Hepatocyte (in vitro differentiated cells): ENCODE data around the gene IL27RA. TPM values are rescaled to one million over a fixed set of nuclear protein-coding genes. Genes with fewer than 3 reads are reported as not detected.
"Not testable (repeated sequence)": the region's sequence is repeated elsewhere in the genome, so short reads cannot be mapped to it uniquely, and the experiment has no call there.

Experiments
- DNase-seq: peaks from one replicate; pipeline ENCODE4 v3.0.0-alpha.2; 2016; ENCODE audit warnings: low spot score
- H2AFZ ChIP-seq: fragments of 200-600 bp; sonication (generic); 2 replicates; pipeline ENCODE4 v1.6.0; 2016; ENCODE audit warnings: antibody characterized with exemption, mild to moderate bottlenecking
- H3K27ac ChIP-seq: fragments of 200-600 bp; sonication (generic); 2 replicates; pipeline ENCODE4 v1.5.1; 2016; ENCODE audit warnings: mild to moderate bottlenecking
- H3K27me3 ChIP-seq: fragments of 200-600 bp; sonication (generic); 2 replicates; pipeline ENCODE4 v1.6.1; 2016
- H3K36me3 ChIP-seq: fragments of 200-600 bp; sonication (generic); replicated peaks from 2 replicates; pipeline ENCODE4 v1.5.1; 2016; ENCODE audit warnings: low read depth; ENCODE audit not compliant: insufficient read depth
- H3K4me1 ChIP-seq: fragments of 200-600 bp; sonication (generic); 2 replicates; pipeline ENCODE4 v1.5.1; 2016; ENCODE audit warnings: mild to moderate bottlenecking, moderate library complexity; ENCODE audit not compliant: insufficient read depth
- H3K4me2 ChIP-seq: fragments of 200-600 bp; sonication (generic); 2 replicates; pipeline ENCODE4 v1.6.0; 2016
- H3K4me3 ChIP-seq: fragments of 200-600 bp; sonication (generic); 2 replicates; pipeline ENCODE4 v1.5.1; 2016; ENCODE audit warnings: mild to moderate bottlenecking
- H3K79me2 ChIP-seq: fragments of 200-600 bp; sonication (generic); 2 replicates; pipeline ENCODE4 v1.6.0; 2017; ENCODE audit warnings: mild to moderate bottlenecking
- H3K9me2 ChIP-seq: fragments of 200-600 bp; sonication (generic); replicated peaks from 2 replicates; pipeline ENCODE4 v1.6.0; 2017; ENCODE audit warnings: mild to moderate bottlenecking; ENCODE audit not compliant: insufficient read depth
- H3K9me3 ChIP-seq: fragments of 200-600 bp; sonication (generic); 2 replicates; pipeline ENCODE4 v1.5.1; 2016; ENCODE audit warnings: low read depth, mild to moderate bottlenecking
- H4K20me1 ChIP-seq: fragments of 200-600 bp; sonication (generic); 2 replicates; pipeline ENCODE4 v1.6.0; 2016; ENCODE audit warnings: mild to moderate bottlenecking; ENCODE audit not compliant: insufficient read depth, poor library complexity, severe bottlenecking
- CTCF ChIP-seq: fragments of 200-600 bp; sonication (generic); IDR thresholded peaks from 2 replicates; pipeline ENCODE4 v1.5.1; 2016; ENCODE audit warnings: antibody characterized with exemption, mild to moderate bottlenecking; ENCODE audit not compliant: poor library complexity
- EZH2 ChIP-seq: fragments of 200-600 bp; sonication (generic); IDR thresholded peaks from 2 replicates; pipeline ENCODE4 v1.6.1; 2016; ENCODE audit warnings: antibody characterized with exemption, mild to moderate bottlenecking, borderline replicate concordance
- EZH2phosphoT487 ChIP-seq: fragments of 200-600 bp; sonication (generic); IDR thresholded peaks from one replicate; pipeline ENCODE4 v1.6.1; 2018; ENCODE audit warnings: antibody characterized with exemption, mild to moderate bottlenecking, low read depth, moderate library complexity; ENCODE audit not compliant: unreplicated experiment, severe bottlenecking
- WGBS: methylation state at CpG from one replicate; pipeline ENCODE4 v1.1.6; 2016; ENCODE audit warnings: low lambda C conversion rate; ENCODE audit errors: missing lambda C conversion rate; 5-methylcytosine and 5-hydroxymethylcytosine counted together
- polyA plus RNA-seq: library from polyadenylated mRNA; unstranded; fragments of >200 nt; fragmentation: Nextera tagmentation; extraction: Ambion mirVana; gene quantifications from 2 replicates; pipeline ENCODE4 v1.2.1, GENCODE V29; 2016
- total RNA-seq: library from RNA; depleted of rRNA; stranded (reverse); fragments of >200 nt; gene quantifications from 2 replicates; pipeline ENCODE4 v1.2.3, GENCODE V29; 2014

IL27RA gene
- total and polyA plus RNA-seq, 2 experiments from 2014 or later = 1.9 to 2.3 TPM

- no peaks in the 10 kb centered on the region for H3K9me3 ChIP-seq
- H3K4me1 ChIP-seq = no peaks in the 10 kb centered on the region
- TF ChIP-seq CTCF (no peak), EZH2 (no peak), EZH2phosphoT487 (no peak)
- H3K9me2 ChIP-seq = no peaks in the 10 kb centered on the region
- H3K36me3 ChIP-seq = no peaks in the 10 kb centered on the region
- no peaks in the 10 kb centered on the region for H4K20me1 ChIP-seq
- no peaks in the 10 kb centered on the region for H3K79me2 ChIP-seq
- no peak for DNase-seq
- no peaks in the 10 kb centered on the region for H3K27me3 ChIP-seq
- H3K4me2 ChIP-seq = no peak overlapping the region
- no peak overlapping the region for H3K4me3 ChIP-seq
- no peak overlapping the region for H3K27ac ChIP-seq
- 93% methylated on average over 7 of the region's 7 CpGs for WGBS
- no peak overlapping the region for H2AFZ ChIP-seq
These were observed 7.6 kb downstream of the IL27RA start for GRCh38 chr19:14039181-14039580.

- not testable (repeated sequence) for H4K20me1 ChIP-seq, H3K4me3 ChIP-seq, H3K79me2 ChIP-seq, H3K27me3 ChIP-seq, H3K9me3 ChIP-seq, H3K36me3 ChIP-seq, H3K9me2 ChIP-seq, H3K4me1 ChIP-seq, H3K4me2 ChIP-seq, H2AFZ ChIP-seq, H3K27ac ChIP-seq
- peak; percentile 52 for TF ChIP-seq CTCF
- peak; percentile 72 for DNase-seq
- 78% methylated on average over 19 of the region's 19 CpGs for WGBS
These were observed 11.4 kb downstream of the IL27RA start for GRCh38 chr19:14042659-14043608.

GRCh38 chr19:14047866-14048265 lies 16.3 kb downstream of the IL27RA start:
- DNase-seq, H2AFZ ChIP-seq, H3K9me3 ChIP-seq, H3K4me2 ChIP-seq, H3K4me3 ChIP-seq, H3K27ac ChIP-seq, H4K20me1 ChIP-seq, H3K9me2 ChIP-seq, H3K4me1 ChIP-seq, H3K79me2 ChIP-seq, H3K27me3 ChIP-seq, H3K36me3 ChIP-seq: not testable (repeated sequence)
- 98% methylated on average over 8 of the region's 10 CpGs for WGBS

GRCh38 chr19:14048443-14049153 lies 17.0 kb downstream of the IL27RA start:
- no peaks in the 10 kb centered on the region for H3K79me2 ChIP-seq
- H3K27ac ChIP-seq = no peak overlapping the region

More at GRCh38 chr19:14048443-14049153, 17.0 kb downstream of the IL27RA start:
- Histone ChIP-seq H3K9me2 (no peaks in the 10 kb centered on the region), H3K4me1 (no peaks in the 10 kb centered on the region), H3K4me3 (no peak overlapping the region), H2AFZ (no peak overlapping the region), H3K36me3 (no peaks in the 10 kb centered on the region), H3K27me3 (no peaks in the 10 kb centered on the region), H3K4me2 (no peak overlapping the region), H3K9me3 (no peaks in the 10 kb centered on the region), H4K20me1 (no peaks in the 10 kb centered on the region)
- 76% methylated on average over 7 of the region's 8 CpGs for WGBS
- TF ChIP-seq CTCF (peak; percentile 62), EZH2 (no peak)
- DNase-seq = peak; percentile 62
